Activated T-helper 9 cell treated with anti-CD3 and anti-CD28 coated beads, Interleukin-2, amount 50 U/mL, for 16 hours (primary cell): ENCODE data around the gene CTSA.

Experiments
- DNase-seq: peaks from one replicate; pipeline ENCODE4 v3.0.0-alpha.2; 2020; ENCODE audit warnings: low read depth

CTSA gene

DNA sequence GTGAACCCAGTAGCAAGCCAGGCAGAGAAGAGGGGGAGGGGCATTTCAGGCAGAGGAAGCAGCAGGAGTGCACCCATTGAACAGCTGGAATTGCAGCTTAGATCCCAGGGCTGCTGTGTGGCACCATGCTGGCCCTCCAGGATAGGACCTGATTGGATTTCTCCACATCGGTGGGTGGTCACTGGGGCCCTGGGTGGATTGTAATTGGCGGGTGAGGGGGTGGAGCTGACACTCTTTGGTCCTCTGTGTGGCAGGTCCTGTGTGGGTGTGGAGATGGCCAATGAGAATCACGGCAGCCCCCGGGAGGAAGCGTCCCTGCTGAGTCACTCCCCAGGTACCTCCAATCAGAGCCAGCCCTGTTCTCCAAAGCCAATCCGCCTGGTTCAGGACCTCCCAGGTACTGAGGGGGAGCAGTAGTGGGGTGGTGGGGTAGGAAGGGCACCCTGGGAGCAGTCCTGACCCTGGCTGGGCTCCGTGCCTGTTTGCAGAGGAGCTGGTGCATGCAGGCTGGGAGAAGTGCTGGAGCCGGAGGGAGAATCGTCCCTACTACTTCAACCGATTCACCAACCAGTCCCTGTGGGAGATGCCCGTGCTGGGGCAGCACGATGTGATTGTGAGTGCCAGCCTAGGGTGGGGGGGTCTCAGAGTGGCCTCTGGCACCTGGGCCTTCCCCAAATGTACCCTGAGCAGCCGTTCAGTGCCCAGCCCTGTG is 47.7 kb downstream of the CTSA start:
- DNase-seq = no peak

DNA sequence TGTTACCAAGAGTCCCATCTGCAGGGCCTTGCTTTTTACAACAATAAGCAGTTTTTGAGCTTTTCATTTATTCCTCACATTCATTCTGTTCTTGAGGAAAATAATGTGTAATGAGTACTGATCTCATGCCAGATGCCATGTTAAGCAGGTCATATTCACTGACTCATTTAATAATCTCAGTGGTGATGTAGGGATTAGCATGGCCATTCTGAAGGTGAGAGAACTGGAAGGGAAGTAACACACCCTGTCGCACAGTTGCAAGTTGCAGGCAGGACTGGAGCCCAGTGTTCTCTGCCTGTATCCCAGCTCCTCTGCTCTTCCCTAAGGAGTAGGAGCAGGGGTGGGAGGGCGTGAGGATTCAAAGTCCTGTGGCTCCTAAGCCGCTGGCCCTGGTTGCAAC is 48.9 kb downstream of the CTSA start:
- DNase-seq = no peak

DNA sequence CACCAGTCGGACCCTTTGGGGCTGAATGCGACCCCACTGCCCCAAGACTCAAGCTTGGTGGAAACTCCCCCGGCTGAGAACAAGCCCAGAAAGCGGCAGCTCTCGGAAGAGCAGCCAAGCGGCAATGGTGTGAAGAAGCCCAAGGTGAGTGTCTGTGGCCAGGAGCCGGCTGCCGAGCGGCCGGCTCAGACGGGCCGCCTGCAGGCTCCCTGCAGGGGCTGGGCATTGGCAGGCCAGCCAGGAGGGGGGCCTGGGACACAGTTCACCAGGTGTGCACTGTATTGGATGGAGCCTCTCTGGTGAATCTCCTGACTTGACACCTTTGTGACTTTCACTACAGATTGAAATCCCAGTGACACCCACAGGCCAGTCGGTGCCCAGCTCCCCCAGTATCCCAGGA is 49.3 kb downstream of the CTSA start:
- no peak for DNase-seq

DNA sequence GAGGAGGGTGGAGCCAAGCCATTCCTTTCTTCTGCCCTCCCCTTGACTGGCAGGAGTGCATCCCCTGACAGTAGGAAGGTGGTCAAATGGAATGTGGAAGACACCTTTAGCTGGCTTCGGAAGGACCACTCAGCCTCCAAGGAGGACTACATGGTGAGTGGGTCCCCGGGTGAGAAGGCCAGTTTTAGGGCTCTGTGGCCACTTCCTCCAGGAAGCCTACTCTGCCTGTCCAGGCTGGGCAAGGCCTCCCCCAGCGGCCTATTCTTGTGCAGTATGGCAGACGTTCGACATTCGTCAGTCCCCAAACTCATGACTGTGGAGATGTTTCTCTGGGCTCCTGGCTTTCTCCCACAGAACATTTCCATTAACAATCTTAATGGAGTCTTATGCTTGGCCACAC is 52.5 kb downstream of the CTSA start:
- no peak for DNase-seq

DNA sequence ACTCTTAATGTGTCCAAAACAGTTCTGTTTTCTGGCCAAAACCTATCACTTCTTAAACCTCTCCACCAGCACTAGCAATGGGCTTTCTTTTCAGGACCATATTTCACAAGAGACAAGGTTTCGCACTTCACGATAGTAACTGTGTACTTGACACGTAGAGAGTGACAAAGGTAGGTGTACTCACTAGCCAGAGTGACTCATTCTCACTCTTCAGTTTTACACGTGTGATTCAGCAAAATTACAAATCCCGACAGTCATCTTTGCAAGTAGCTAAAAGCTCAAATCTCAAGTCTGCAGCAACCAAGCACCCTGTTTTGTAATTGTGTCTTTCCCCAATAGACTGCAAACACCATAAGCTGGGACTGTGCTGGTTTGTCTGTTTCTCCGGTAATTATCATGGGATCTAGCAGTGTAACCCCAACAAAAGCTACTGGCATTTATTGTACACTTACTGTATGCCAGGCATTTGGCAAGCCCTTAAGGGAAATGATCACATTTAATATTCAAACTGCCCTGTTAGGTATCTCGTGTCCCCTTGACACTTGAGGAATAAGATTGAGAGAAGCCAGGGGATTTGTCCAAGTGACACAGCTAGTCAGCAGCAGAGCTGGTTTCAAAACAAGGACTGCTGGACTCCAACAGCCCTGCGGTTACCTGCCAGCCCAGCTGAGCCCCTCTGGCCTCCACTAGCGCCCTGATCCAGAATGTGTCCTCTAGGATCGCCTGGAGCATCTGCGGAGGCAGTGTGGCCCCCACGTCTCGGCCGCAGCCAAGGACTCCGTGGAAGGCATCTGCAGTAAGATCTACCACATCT is 53.2 kb downstream of the CTSA start:
- DNase-seq = no peak

DNA sequence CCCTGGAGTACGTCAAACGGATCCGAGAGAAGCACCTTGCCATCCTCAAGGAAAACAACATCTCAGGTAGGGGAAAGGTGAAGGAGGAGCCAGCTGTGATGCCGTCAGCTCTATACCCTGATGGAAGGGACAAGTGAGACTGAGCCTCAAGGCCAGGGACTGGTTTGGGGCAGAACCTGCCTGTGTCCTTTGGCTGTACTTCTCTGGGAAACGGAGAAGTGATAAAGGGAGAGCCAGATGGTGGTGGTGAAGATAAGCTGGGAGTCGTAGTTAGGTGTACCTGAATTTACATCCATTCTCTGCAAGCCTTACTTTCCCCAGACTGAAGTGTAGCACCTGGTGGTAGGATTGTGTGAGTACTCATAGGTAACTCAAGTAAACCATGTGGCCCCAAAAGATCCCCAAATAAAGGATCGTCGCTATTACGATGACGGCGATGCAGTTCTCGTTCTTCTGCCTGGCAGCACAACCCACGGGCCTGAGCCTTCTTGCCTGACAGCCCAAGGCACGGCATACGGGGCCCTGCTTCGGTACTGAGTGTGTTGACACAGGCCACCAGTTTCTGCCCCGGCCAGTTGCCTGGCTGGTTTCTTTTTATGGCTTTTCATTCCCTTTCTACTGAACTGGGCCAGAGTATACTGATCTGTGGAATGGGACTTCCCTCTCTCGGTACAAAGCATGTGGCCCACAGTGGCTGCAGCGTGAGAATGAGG is 54.0 kb downstream of the CTSA start:
- DNase-seq = no peak

DNA sequence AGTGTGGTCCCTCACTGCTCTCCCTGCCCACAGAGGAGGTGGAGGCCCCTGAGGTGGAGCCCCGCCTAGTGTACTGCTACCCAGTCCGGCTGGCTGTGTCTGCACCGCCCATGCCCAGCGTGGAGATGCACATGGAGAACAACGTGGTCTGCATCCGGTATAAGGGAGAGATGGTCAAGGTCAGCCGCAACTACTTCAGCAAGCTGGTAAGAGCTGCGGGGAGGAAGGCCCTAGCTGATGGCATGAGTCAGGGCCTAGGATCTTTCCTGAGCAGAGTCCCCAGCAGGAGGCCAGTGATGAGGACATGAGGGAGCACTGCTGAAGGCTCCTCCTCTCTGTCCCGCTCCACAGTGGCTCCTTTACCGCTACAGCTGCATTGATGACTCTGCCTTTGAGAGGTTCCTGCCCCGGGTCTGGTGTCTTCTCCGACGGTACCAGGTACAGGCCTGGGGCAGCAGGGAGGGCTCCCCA is 54.6 kb downstream of the CTSA start:
- DNase-seq = no peak

DNA sequence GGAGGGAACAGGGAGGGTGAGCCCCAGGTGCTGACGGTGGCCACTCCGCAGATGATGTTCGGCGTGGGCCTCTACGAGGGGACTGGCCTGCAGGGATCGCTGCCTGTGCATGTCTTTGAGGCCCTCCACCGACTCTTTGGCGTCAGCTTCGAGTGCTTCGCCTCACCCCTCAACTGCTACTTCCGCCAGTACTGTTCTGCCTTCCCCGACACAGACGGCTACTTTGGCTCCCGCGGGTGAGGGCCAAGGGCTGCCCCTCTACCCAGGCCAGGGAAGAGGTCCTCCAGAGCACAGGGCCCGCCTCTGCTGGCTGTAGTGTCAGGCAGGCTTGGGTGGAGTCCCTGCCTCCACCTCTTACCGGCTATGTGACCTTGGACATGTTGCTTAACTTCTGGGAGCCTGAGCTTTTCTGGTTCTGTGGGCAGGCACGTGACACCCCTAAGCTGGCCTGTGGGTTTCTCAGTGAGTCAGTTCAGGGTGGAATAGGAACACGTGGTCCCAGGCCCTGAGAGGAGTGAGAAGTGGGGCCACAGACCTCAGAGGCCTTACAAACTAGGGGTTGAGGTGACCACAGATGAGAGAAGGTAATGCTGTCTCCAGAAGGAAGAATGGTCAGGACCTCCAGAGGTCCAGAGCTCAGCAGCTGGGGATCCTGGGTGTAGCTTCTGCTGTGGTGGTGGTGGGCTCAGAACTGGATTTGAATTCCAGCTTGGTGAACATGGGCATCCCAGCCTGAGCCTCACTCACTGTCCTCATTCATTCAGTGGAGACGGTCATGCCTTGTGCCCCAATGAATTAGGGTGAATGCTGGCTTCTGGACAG is 55.2 kb downstream of the CTSA start:
- DNase-seq = no peak

DNA sequence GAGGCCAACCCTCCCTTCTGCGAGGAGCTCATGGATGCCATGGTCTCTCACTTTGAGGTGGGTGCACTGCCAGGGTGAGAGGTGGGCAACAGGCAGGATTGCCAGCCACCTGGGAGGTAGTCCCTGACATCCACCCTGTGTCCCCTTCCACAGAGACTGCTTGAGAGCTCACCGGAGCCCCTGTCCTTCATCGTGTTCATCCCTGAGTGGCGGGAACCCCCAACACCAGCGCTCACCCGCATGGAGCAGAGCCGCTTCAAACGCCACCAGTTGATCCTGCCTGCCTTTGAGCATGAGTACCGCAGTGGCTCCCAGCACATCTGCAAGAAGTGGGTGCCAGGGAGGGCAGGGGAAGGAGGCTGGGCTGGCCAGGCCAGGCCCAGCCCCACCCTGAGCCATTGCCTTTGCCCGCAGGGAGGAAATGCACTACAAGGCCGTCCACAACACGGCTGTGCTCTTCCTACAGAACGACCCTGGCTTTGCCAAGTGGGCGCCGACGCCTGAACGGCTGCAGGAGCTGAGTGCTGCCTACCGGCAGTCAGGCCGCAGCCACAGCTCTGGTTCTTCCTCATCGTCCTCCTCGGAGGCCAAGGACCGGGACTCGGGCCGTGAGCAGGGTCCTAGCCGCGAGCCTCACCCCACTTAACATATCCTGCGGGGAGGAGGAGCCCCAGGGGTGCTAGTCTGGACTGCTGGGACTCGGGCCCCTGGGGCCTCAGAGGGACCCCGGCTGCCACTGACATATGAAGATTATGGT is 56.2 kb downstream of the CTSA start:
- no peak for DNase-seq

DNA sequence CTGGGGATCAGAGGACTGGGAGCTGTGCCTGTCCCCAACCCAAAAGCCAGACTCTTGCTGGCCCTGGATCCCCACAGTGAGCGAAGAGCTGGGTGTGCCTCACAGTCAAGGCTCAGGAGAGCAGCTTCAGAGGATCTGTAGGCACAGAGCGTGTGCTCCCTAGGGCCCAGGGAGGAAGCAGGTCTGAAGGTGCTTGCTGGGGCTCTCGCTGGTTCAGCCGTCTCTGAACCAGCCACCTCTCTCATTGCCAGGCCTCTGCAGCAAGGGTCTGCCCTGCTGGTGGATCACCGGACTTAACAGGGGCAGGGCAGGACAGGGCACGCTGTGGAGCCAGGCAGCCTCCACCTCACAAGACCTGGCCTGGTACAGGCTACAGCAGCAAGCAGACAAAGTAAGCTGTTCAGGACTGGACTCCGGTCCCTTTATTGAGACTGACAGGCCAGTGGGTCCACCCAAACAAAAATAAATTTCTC is 57.2 kb downstream of the CTSA start:
- no peak for DNase-seq
